ENCODE results near the gene CAMK4.
"Not testable (repeated sequence)": the region's sequence is repeated elsewhere in the genome, so short reads cannot be mapped to it uniquely, and the experiment has no call there.

Gene CAMK4

DNA sequence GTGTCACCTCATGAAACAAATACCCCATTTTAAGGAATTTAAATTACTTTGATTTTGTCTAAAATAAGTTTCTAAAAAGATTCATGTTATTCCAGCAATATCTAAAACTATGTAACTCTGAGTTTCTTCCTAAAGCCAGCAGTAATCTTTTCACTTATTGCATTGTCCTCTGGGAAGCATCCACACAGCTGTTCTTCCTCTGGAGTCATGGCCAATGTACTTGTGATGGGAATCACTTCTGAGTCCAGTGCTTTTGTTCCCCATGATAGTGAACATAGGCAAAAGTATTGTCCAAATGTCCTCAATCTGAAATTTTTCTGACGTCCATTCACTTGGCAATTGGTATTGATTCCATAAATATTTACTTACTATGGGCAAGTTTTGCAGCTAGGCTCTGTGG lies 163.2 kb downstream of the CAMK4 start:
- TF ChIP-seq TAF1 (IDR thresholded peaks at IDR 0.05; ENCODE audit: borderline replicate concordance, low read depth, low read length) (no peak), POLR2A (IDR thresholded peaks at IDR 0.05; ENCODE audit: low read depth, low read length) (no peak), POLR2AphosphoS5 (IDR thresholded peaks at IDR 0.05; ENCODE audit: low read depth, low read length) (no peak)
- DNase-seq (ENCODE audit: insufficient read length) (no peak), FAIRE-seq (no peak)

DNA sequence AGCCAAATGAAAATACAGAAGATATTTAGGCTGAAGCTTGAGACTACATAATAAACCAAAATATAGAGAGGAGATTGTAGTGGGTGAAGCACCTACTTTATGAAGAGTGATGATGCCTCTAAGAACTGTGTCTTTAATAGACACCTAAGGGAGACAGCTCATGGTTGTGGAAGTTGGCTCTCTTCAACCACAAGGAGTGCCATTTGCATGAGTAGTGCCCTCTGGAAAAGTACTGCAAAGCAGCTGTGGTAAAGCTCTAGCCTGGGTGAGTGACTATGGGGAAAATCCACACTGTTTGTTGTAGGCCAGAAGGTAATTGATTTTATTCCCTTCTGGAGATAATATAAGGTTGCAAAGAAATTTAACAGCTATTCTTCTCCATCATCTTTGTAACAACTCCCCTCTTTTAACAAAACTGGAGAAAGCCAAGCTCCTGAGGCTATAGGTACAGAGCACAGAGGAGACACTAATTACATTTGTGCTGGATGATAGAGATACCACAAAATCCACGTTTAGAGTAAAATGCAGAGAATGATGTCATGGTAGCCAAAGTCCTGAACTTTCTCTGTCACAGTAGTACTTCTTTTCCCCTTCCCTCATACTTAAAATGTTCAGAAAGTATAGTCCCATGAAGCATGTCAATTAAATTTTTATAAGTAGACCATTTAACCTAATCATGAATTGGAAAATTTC lies 165.4 kb downstream of the CAMK4 start:
- no peak for FAIRE-seq
- TF ChIP-seq POLR2AphosphoS5 (IDR thresholded peaks at IDR 0.05; ENCODE audit: low read depth, low read length), result no peak
- no peak for TF ChIP-seq POLR2A (IDR thresholded peaks at IDR 0.05; ENCODE audit: low read depth, low read length)
- TF ChIP-seq TAF1 (IDR thresholded peaks at IDR 0.05; ENCODE audit: borderline replicate concordance, low read depth, low read length), result no peak
- DNase-seq (ENCODE audit: insufficient read length), result no peak

DNA sequence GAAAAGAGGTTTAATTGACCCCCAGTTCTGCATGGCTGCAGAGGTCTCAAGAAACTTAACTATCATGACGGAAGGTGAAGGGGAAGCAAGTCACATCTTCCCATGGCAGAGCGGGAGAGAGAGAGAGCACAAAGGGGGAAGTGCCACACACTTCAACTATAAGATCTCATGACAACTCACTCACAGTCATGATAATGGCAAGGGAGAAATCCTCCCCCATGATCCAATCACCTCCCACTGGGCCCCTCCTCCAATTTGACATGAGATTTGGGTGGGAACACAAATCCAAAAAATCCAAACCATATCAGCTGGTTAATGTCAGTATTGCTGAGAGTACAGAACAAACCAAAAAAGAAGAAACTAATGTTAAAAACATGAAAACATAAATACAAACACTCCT lies 168.0 kb downstream of the CAMK4 start:
- DNase-seq (ENCODE audit: insufficient read length), result no peak
- FAIRE-seq, result no peak
- TF ChIP-seq POLR2AphosphoS5 (IDR thresholded peaks at IDR 0.05; ENCODE audit: low read depth, low read length) (no peak), TAF1 (IDR thresholded peaks at IDR 0.05; ENCODE audit: borderline replicate concordance, low read depth, low read length) (no peak), POLR2A (IDR thresholded peaks at IDR 0.05; ENCODE audit: low read depth, low read length) (no peak)

GRCh38 chr5:111394586-111394985 lies 170.4 kb downstream of the CAMK4 start:
- DNase-seq (ENCODE audit: insufficient read length), result no peak
- TF ChIP-seq POLR2A (IDR thresholded peaks at IDR 0.05; ENCODE audit: low read depth, low read length) (no peak), TAF1 (IDR thresholded peaks at IDR 0.05; ENCODE audit: borderline replicate concordance, low read depth, low read length) (no peak), POLR2AphosphoS5 (IDR thresholded peaks at IDR 0.05; ENCODE audit: low read depth, low read length) (no peak)
- no peak for FAIRE-seq

GRCh38 chr5:111398013-111398412 lies 173.8 kb downstream of the CAMK4 start:
- no peak for DNase-seq (ENCODE audit: insufficient read length)
- FAIRE-seq, result no peak
- TF ChIP-seq TAF1 (IDR thresholded peaks at IDR 0.05; ENCODE audit: borderline replicate concordance, low read depth, low read length) (no peak), POLR2A (IDR thresholded peaks at IDR 0.05; ENCODE audit: low read depth, low read length) (no peak), POLR2AphosphoS5 (IDR thresholded peaks at IDR 0.05; ENCODE audit: low read depth, low read length) (no peak)

- DNase-seq (ENCODE audit: insufficient read length), result no peak
- TF ChIP-seq TAF1 (IDR thresholded peaks at IDR 0.05; ENCODE audit: borderline replicate concordance, low read depth, low read length) (no peak), POLR2AphosphoS5 (IDR thresholded peaks at IDR 0.05; ENCODE audit: low read depth, low read length) (no peak), POLR2A (IDR thresholded peaks at IDR 0.05; ENCODE audit: low read depth, low read length) (no peak)
- no peak for FAIRE-seq
These were observed 174.9 kb downstream of the CAMK4 start for GRCh38 chr5:111399113-111399512.

DNA sequence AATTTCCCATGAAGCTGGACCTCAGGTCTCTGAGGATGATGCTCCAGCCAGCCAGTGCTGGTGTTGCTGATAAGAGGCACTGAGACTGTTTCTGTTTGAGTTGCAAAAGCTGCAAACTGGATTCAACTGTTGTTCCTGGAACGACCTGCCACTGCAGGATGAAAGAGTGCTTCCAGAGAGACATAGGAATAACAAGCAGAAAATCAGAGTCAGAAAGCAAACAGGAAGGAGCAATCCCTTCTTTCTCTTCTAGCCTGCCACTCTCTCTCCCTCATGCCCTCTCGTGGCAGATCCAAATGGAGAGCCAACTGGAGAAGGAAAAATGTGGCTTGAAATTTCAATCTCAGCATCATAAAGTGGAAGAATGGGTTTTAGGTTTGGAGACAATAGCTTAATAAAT lies 177.7 kb downstream of the CAMK4 start:
- FAIRE-seq, result peak; percentile 61
- DNase-seq (ENCODE audit: insufficient read length), result no peak
- TF ChIP-seq POLR2A (IDR thresholded peaks at IDR 0.05; ENCODE audit: low read depth, low read length) (no peak), POLR2AphosphoS5 (IDR thresholded peaks at IDR 0.05; ENCODE audit: low read depth, low read length) (no peak), TAF1 (IDR thresholded peaks at IDR 0.05; ENCODE audit: borderline replicate concordance, low read depth, low read length) (no peak)

DNA sequence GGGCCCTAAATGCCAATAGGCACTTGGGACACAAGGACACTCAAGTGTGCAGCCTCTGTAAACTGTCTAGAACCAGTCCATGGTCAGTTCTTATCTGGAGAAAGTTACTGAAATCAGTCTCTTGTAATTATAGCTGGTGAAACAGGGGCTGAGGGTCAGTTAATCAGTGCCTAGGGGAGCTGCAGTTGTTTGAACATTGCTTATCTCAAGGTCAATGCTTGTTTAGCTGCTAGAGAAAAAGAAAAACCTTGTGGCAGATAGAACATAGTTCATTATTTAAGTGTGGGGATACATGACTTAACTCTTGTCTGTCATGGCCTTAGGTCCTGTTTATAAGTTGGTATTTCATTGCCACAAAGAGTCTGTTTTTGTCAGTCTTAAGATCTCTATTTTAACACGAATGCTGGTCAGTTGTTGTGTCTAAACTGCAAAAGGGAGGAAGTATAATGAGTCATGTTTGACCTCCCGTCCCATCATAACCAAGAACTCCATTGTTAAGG lies 180.1 kb downstream of the CAMK4 start:
- FAIRE-seq (no peak), DNase-seq (ENCODE audit: insufficient read length) (no peak)
- no peak for TF ChIP-seq POLR2AphosphoS5 (IDR thresholded peaks at IDR 0.05; ENCODE audit: low read depth, low read length)
- TF ChIP-seq POLR2A (IDR thresholded peaks at IDR 0.05; ENCODE audit: low read depth, low read length), result no peak
- TF ChIP-seq TAF1 (IDR thresholded peaks at IDR 0.05; ENCODE audit: borderline replicate concordance, low read depth, low read length), result no peak

DNA sequence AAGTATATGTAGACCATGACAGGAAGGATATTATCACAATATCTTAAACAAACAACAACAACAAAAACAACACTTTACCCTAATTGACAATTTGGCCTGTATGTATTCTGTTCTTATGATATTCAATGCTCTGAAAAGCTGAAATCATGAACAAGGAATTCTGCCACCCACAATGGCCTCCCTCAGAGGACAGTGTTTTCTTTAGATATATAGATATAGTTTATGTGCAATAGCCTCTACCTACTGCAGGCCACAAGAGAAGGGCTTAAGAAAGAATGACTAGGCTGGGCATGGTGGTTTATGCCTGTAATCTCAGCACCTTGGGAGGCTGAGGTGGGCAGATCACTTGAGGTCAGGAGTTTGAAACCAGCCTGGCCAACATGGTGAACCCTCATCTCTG lies 183.4 kb downstream of the CAMK4 start:
- no peak for FAIRE-seq
- TF ChIP-seq TAF1 (IDR thresholded peaks at IDR 0.05; ENCODE audit: borderline replicate concordance, low read depth, low read length), result no peak
- no peak for TF ChIP-seq POLR2AphosphoS5 (IDR thresholded peaks at IDR 0.05; ENCODE audit: low read depth, low read length)
- TF ChIP-seq POLR2A (IDR thresholded peaks at IDR 0.05; ENCODE audit: low read depth, low read length), result no peak
- no peak for DNase-seq (ENCODE audit: insufficient read length)

DNA sequence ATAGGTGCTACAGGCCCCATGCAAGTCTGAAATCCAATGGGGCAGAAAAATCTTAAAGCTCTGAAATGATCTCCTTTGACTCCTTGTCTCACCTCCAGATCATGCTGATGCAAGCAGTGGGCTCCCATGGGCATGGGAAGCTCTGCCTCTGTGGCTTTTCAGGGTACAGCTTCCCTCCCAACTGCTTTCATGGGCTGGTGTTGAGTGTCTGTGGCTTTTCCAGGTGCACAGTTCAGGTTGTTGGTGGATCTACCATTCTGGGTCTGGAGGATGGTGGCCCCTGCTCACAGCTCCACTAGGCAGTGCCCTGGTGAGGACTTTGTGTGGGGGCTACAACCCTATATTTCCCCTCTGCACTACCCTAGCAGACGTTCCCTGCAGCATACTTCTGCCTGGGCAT lies 184.6 kb downstream of the CAMK4 start:
- DNase-seq (ENCODE audit: insufficient read length), result no peak
- no peak for FAIRE-seq
- no peak for TF ChIP-seq POLR2A (IDR thresholded peaks at IDR 0.05; ENCODE audit: low read depth, low read length)
- no peak for TF ChIP-seq TAF1 (IDR thresholded peaks at IDR 0.05; ENCODE audit: borderline replicate concordance, low read depth, low read length)
- TF ChIP-seq POLR2AphosphoS5 (IDR thresholded peaks at IDR 0.05; ENCODE audit: low read depth, low read length), result no peak

GRCh38 chr5:111409266-111409665 lies 185.1 kb downstream of the CAMK4 start:
- DNase-seq (ENCODE audit: insufficient read length); FAIRE-seq: not testable (repeated sequence)

DNA sequence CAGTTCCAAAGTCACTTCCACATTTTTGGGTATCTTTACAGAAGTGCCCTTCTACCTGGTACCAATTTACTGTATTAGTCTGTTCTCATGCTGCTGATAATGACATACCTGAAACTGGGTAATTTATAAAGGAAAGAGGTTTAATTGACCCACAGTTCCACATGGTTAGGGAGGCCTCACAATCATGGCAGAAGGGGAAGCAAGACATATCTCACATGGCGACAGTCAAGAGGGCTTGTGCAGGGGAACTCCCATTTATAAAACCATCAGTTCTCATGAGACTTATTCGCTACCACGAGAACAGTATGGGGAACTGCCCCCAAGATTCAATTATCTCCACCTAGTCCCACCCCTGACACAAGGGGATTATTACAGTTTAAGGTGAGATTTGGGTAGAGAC lies 185.9 kb downstream of the CAMK4 start:
- not testable (repeated sequence) for DNase-seq (ENCODE audit: insufficient read length)

DNA sequence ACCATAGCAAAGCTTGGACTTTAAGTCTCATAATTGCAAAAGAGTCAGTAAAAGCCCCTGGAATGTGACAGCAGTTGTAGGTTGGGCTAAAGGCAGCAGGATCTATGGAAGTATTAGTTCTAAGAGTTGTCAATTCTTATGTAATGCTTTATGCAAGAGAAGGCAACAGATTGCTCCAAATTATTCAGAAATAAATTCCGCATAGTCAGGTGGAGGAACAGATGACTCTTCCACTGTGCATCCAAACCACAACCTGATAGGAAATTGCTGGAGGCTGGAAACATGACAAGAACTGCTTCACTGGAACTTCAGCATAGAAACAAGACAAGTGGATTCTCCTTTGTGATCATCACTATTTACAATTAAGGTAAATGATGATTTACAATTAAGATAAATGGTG lies 187.1 kb downstream of the CAMK4 start:
- DNase-seq (ENCODE audit: insufficient read length) (no peak), FAIRE-seq (no peak)
- no peak for TF ChIP-seq POLR2AphosphoS5 (IDR thresholded peaks at IDR 0.05; ENCODE audit: low read depth, low read length)
- no peak for TF ChIP-seq POLR2A (IDR thresholded peaks at IDR 0.05; ENCODE audit: low read depth, low read length)
- TF ChIP-seq TAF1 (IDR thresholded peaks at IDR 0.05; ENCODE audit: borderline replicate concordance, low read depth, low read length), result no peak

More for the DNA sequence above, 185.9 kb downstream of the CAMK4 start:
- FAIRE-seq, result not testable (repeated sequence)
